SK-N-SH treated with all-trans-retinoic acid at 6 μM for 48 hours (cell line): ENCODE data around the gene EIF4G2.

ENCODE experiments used
- ATAC-seq: fragments of 200-7000 bp; cut with Tn5 transposase; 3 replicates; pipeline ENCODE4 v1.9.1; 2020; ENCODE audit warnings: mild to moderate bottlenecking, moderate library complexity
- ARNTL ChIP-seq: fragments of 450-650 bp; formaldehyde crosslinking; IDR thresholded peaks from 2 replicates; pipeline ENCODE4 v1.5.0; 2020; ENCODE audit warnings: low read depth, mild to moderate bottlenecking, moderate library complexity, borderline replicate concordance
- BACH2 ChIP-seq: fragments of 250-450 bp; sonication (Bioruptor Pico); IDR thresholded peaks from 2 replicates; pipeline ENCODE4 v1.9.0; 2021; ENCODE audit warnings: mild to moderate bottlenecking, borderline replicate concordance
- CSDC2 ChIP-seq: fragments of 250-450 bp; sonication (Bioruptor Pico); IDR thresholded peaks from 2 replicates; pipeline ENCODE4 v1.5.0; 2020; ENCODE audit warnings: mild to moderate bottlenecking, moderate library complexity
- CSRNP3 ChIP-seq: fragments of 250-450 bp; sonication (Bioruptor Pico); IDR thresholded peaks from 2 replicates; pipeline ENCODE4 v1.5.1; 2021; ENCODE audit warnings: mild to moderate bottlenecking, moderate library complexity
- ESRRG ChIP-seq: fragments of 250-450 bp; sonication (Bioruptor Pico); IDR thresholded peaks from 2 replicates; pipeline ENCODE4 v1.6.1; 2021; ENCODE audit warnings: mild to moderate bottlenecking
- GLIS3 ChIP-seq: fragments of 250-450 bp; sonication (Bioruptor Pico); IDR thresholded peaks from 2 replicates; pipeline ENCODE4 v1.5.0; 2020; ENCODE audit warnings: mild to moderate bottlenecking, moderate library complexity
- ISL1 ChIP-seq: fragments of 250-450 bp; sonication (Bioruptor Pico); IDR thresholded peaks from 2 replicates; pipeline ENCODE4 v2.1.2; 2022; ENCODE audit warnings: mild to moderate bottlenecking, moderate library complexity
- OSR1 ChIP-seq: fragments of 250-450 bp; sonication (Bioruptor Pico); IDR thresholded peaks from 2 replicates; pipeline ENCODE4 v1.8.0; 2022; ENCODE audit warnings: moderate library complexity, mild to moderate bottlenecking, inconsistent platforms
- PATZ1 ChIP-seq: fragments of 250-450 bp; sonication (Bioruptor Pico); IDR thresholded peaks from 2 replicates; pipeline ENCODE4 v1.8.0; 2020; ENCODE audit warnings: mild to moderate bottlenecking, moderate library complexity, borderline replicate concordance
- POU6F1 ChIP-seq: fragments of 250-450 bp; sonication (Bioruptor Pico); IDR thresholded peaks from 2 replicates; pipeline ENCODE4 v1.8.0; 2021; ENCODE audit warnings: low read depth, mild to moderate bottlenecking, moderate library complexity, borderline replicate concordance
- PPARA ChIP-seq: fragments of 250-450 bp; sonication (Bioruptor Pico); IDR thresholded peaks from 2 replicates; pipeline ENCODE4 v1.5.0; 2020; ENCODE audit warnings: mild to moderate bottlenecking, borderline replicate concordance
- RARB ChIP-seq: fragments of 250-450 bp; sonication (Bioruptor Pico); IDR thresholded peaks from 2 replicates; pipeline ENCODE4 v1.8.0; 2021; ENCODE audit warnings: mild to moderate bottlenecking, moderate library complexity
- SNAI2 ChIP-seq: fragments of 250-450 bp; sonication (Bioruptor Pico); IDR thresholded peaks from 2 replicates; pipeline ENCODE4 v1.5.0; 2020; ENCODE audit warnings: mild to moderate bottlenecking, moderate library complexity
- TCF4 ChIP-seq: fragments of 250-450 bp; sonication (Bioruptor Pico); IDR thresholded peaks from 2 replicates; pipeline ENCODE4 v1.8.0; 2021; ENCODE audit warnings: mild to moderate bottlenecking, moderate library complexity, borderline replicate concordance
- TOX ChIP-seq: fragments of 250-450 bp; sonication (Bioruptor Pico); IDR thresholded peaks from 2 replicates; pipeline ENCODE4 v1.8.0; 2021; ENCODE audit warnings: mild to moderate bottlenecking, moderate library complexity, borderline replicate concordance
- TSHZ2 ChIP-seq: fragments of 250-450 bp; sonication (Bioruptor Pico); IDR thresholded peaks from 2 replicates; pipeline ENCODE4 v1.5.0; 2020; ENCODE audit warnings: mild to moderate bottlenecking, moderate library complexity
- ZC3H10 ChIP-seq: fragments of 250-450 bp; sonication (Bioruptor Pico); IDR thresholded peaks from 2 replicates; pipeline ENCODE4 v1.5.1; 2021; ENCODE audit warnings: mild to moderate bottlenecking, moderate library complexity
- ZFP3 ChIP-seq: fragments of 250-450 bp; sonication (Bioruptor Pico); IDR thresholded peaks from 2 replicates; pipeline ENCODE4 v1.5.0; 2020; ENCODE audit warnings: mild to moderate bottlenecking, moderate library complexity
- ZNF565 ChIP-seq: fragments of 450-650 bp; formaldehyde crosslinking; conservative IDR thresholded peaks from 2 replicates; pipeline ENCODE4 v1.5.0; 2020; ENCODE audit warnings: low read depth, mild to moderate bottlenecking, moderate library complexity
- ZNF70 ChIP-seq: fragments of 450-650 bp; formaldehyde crosslinking; IDR thresholded peaks from 2 replicates; pipeline ENCODE4 v1.5.0; 2020; ENCODE audit warnings: mild to moderate bottlenecking, moderate library complexity
- ZNF8 ChIP-seq: fragments of 450-650 bp; formaldehyde crosslinking; IDR thresholded peaks from 2 replicates; pipeline ENCODE4 v1.5.0; 2020; ENCODE audit warnings: mild to moderate bottlenecking, moderate library complexity
- TF ChIP-seq, protein P1 (sequence below): fragments of 250-450 bp; sonication (Bioruptor Pico); IDR thresholded peaks from 2 replicates; pipeline ENCODE4 v1.5.1; 2020; ENCODE audit warnings: low read depth, mild to moderate bottlenecking, moderate library complexity

The EIF4G2 gene

GRCh38 chr11:10762913-10763421, 45.8 kb downstream of the EIF4G2 start:
- no peak for ATAC-seq
- no peak for TF ChIP-seq GLIS3
- TF ChIP-seq BACH2, result no peak
- TF ChIP-seq ZNF70 (CRISPR knock-in tag), result no peak
- TF ChIP-seq, protein P1, sequence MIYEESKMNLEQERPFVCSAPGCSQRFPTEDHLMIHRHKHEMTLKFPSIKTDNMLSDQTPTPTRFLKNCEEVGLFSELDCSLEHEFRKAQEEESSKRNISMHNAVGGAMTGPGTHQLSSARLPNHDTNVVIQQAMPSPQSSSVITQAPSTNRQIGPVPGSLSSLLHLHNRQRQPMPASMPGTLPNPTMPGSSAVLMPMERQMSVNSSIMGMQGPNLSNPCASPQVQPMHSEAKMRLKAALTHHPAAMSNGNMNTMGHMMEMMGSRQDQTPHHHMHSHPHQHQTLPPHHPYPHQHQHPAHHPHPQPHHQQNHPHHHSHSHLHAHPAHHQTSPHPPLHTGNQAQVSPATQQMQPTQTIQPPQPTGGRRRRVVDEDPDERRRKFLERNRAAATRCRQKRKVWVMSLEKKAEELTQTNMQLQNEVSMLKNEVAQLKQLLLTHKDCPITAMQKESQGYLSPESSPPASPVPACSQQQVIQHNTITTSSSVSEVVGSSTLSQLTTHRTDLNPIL (CRISPR knock-in tag), result no peak
- no peak for TF ChIP-seq ZNF8 (CRISPR knock-in tag)
- no peak for TF ChIP-seq ZNF565 (CRISPR knock-in tag)
- no peak for TF ChIP-seq CSDC2 (CRISPR knock-in tag)
- no peak for TF ChIP-seq CSRNP3 (CRISPR knock-in tag)
- TF ChIP-seq OSR1 (CRISPR knock-in tag), result no peak
- TF ChIP-seq, all 23 proteins: peak for 0

GRCh38 chr11:10762185-10762584, 46.5 kb downstream of the EIF4G2 start:
- ATAC-seq, result no peak
- TF ChIP-seq TCF4 (no peak), ESRRG (CRISPR knock-in tag) (no peak), ZC3H10 (CRISPR knock-in tag) (no peak), SNAI2 (no peak), PPARA (CRISPR knock-in tag) (no peak), ARNTL (no peak), TOX (CRISPR knock-in tag) (no peak), BACH2 (no peak), POU6F1 (CRISPR knock-in tag) (no peak), OSR1 (CRISPR knock-in tag) (no peak), ZNF565 (CRISPR knock-in tag) (no peak), TSHZ2 (no peak), RARB (CRISPR knock-in tag) (no peak), CSRNP3 (CRISPR knock-in tag) (no peak), ZFP3 (no peak), ZNF70 (CRISPR knock-in tag) (no peak), GLIS3 (no peak), ISL1 (CRISPR knock-in tag) (no peak), PATZ1 (CRISPR knock-in tag) (no peak)
- TF ChIP-seq, protein P1 (CRISPR knock-in tag), result no peak
